Fibroblast of the aortic adventitia (primary cell): Measurements from ENCODE around the gene KRTAP22-2. TPM values are rescaled to one million over a fixed set of nuclear protein-coding genes. Genes with fewer than 3 reads are reported as not detected.

Experiments used
- DNase-seq: peaks from one replicate; pipeline ENCODE4 v3.0.0-alpha.2; 2010; ENCODE audit warnings: low read depth
- H3K4me3 ChIP-seq: 2 replicates; pipeline ENCODE4 v1.5.1; 2011; ENCODE audit warnings: low read depth, mild to moderate bottlenecking, control low read depth, low read length, moderate library complexity
- CTCF ChIP-seq: IDR thresholded peaks from 2 replicates; pipeline ENCODE4 v1.5.1; 2011; ENCODE audit warnings: mild to moderate bottlenecking, low read length, control low read depth, inconsistent platforms; ENCODE audit not compliant: insufficient read depth
- total RNA-seq: library from RNA; depleted of rRNA; stranded (reverse); fragments of >200 nt; gene quantifications from 2 replicates; pipeline ENCODE4 v1.2.3, GENCODE V29; 2012; ENCODE audit warnings: low replicate concordance

The KRTAP22-2 gene
- total RNA-seq, 1 donor, result not detected

- TF ChIP-seq CTCF, result no peak
- DNase-seq, result no peak
- H3K4me3 ChIP-seq, result no peak within 1 kb of the TSS
These were observed 10.6 kb upstream of the KRTAP22-2 start, which contains the start of gene KRTAP22-1 for GRCh38 chr21:30600787-30601186. Gene KRTAP22-1, plus strand, starts transcription at chr21:30601087.

GRCh38 chr21:30598802-30599201, 8.6 kb upstream of the KRTAP22-2 start, which contains the start of gene KRTAP6-2:
Gene KRTAP6-2, minus strand, starts transcription at chr21:30598902. Its CDS starts 28 bp downstream, at chr21:30598874.
- TF ChIP-seq CTCF, result no peak
- DNase-seq, result no peak
- H3K4me3 ChIP-seq, result no peak within 1 kb of the TSS

- no peak for DNase-seq
- no peak for TF ChIP-seq CTCF
- no peak within 1 kb of the TSS for H3K4me3 ChIP-seq
These were observed 1.9 kb upstream of the KRTAP22-2 start, which contains the start of gene KRTAP6-3 for GRCh38 chr21:30592140-30592539. Gene KRTAP6-3, plus strand, starts transcription at chr21:30592440. Its CDS starts 6 bp downstream, at chr21:30592446.

- H3K4me3 ChIP-seq, result no peak overlapping the region
- TF ChIP-seq CTCF, result no peak
- no peak for DNase-seq
These were observed 7.3 kb downstream of the KRTAP22-2 start for GRCh38 chr21:30582870-30583269.

GRCh38 chr21:30580132-30580531, 10.1 kb downstream of the KRTAP22-2 start:
- DNase-seq, result no peak
- H3K4me3 ChIP-seq, result no peak overlapping the region
- TF ChIP-seq CTCF, result no peak

GRCh38 chr21:30579346-30579745, 10.9 kb downstream of the KRTAP22-2 start:
- TF ChIP-seq CTCF, result no peak
- DNase-seq, result no peak
- H3K4me3 ChIP-seq, result no peak overlapping the region

- no peak overlapping the region for H3K4me3 ChIP-seq
- no peak for DNase-seq
- TF ChIP-seq CTCF, result no peak
These were observed 12.4 kb downstream of the KRTAP22-2 start for GRCh38 chr21:30577766-30578165.
